Gastroesophageal sphincter (tissue), 4 donors: Measurements from ENCODE around the gene THBS4. TPM values are rescaled to one million over a fixed set of nuclear protein-coding genes. Genes with fewer than 3 reads are reported as not detected.

Experiments
- ATAC-seq: fragments of 150-250 bp; one replicate; pipeline ENCODE4 v1.9.1; 2016; ENCODE audit warnings: mild to moderate bottlenecking, moderate library complexity
- H3K27ac ChIP-seq, 4 donors: fragments of 200-600 bp; sonication (generic) in 3 of 4; 1 replicate in 3 of 4; 2 replicates in 1 of 4; pipeline ENCODE4 v1.5.1; 2016 to 2019
- H3K27me3 ChIP-seq: fragments of 200-600 bp; sonication (generic); one replicate; pipeline ENCODE4 v1.5.1; 2019
- H3K36me3 ChIP-seq, 2 donors: fragments of 200-600 bp; sonication (generic); one replicate each; pipeline ENCODE4 v1.5.1; 2019; ENCODE audit warnings: control low read depth in 1 of 2
- H3K4me1 ChIP-seq, 3 donors: fragments of 200-600 bp; sonication (generic); 1 replicate in 2 of 3; 2 replicates in 1 of 3; pipeline ENCODE4 v1.5.1; 2016 to 2019; ENCODE audit warnings: control low read depth in 2 of 3
- H3K4me3 ChIP-seq, 2 donors: fragments of 200-600 bp; sonication (generic); one replicate each; pipeline ENCODE4 v1.5.1; 2019; ENCODE audit warnings: mild to moderate bottlenecking in 1 of 2, moderate library complexity in 1 of 2
- H3K9me3 ChIP-seq, 3 donors: fragments of 200-600 bp; sonication (generic); one replicate each; pipeline ENCODE4 v1.5.1; 2017 to 2019; ENCODE audit warnings: control low read depth in 2 of 3
- CTCF ChIP-seq, 4 experiments: fragments of 200-600 bp in 2 of 4; fragments of 450-650 bp in 2 of 4; sonication (generic) in 1 of 4; IDR thresholded peaks; one replicate each; pipeline ENCODE4 v1.5.1; 2017 to 2019; ENCODE audit warnings: antibody characterized with exemption in 4 of 4, mild to moderate bottlenecking in 2 of 4, moderate library complexity in 2 of 4
- EP300 ChIP-seq: sonication (generic); formaldehyde crosslinking; IDR thresholded peaks from one replicate; pipeline ENCODE4 v1.6.1; 2017; ENCODE audit warnings: antibody characterized with exemption, mild to moderate bottlenecking
- POLR2A ChIP-seq, 2 donors: fragments of 450-650 bp; IDR thresholded peaks; one replicate each; pipeline ENCODE4 v1.6.1; 2017; ENCODE audit warnings: antibody characterized with exemption in 2 of 2, mild to moderate bottlenecking in 2 of 2, moderate library complexity in 1 of 2
- POLR2AphosphoS5 ChIP-seq: sonication (generic); formaldehyde crosslinking; IDR thresholded peaks from one replicate; pipeline ENCODE4 v1.6.1; 2017; ENCODE audit warnings: antibody characterized with exemption
- WGBS, 2 donors: methylation state at CpG; one replicate each; pipeline ENCODE4 v1.1.5; 2018; ENCODE audit warnings: low coverage in 1 of 2; 5-methylcytosine and 5-hydroxymethylcytosine counted together
- total RNA-seq, 4 donors: library from RNA; depleted of rRNA; stranded (reverse); fragments of >200 nt; gene quantifications; one replicate each; pipeline ENCODE4 v1.1.0, GENCODE V29; 2016

THBS4 gene
- total RNA-seq, 4 donors from 2014 or later = 18.6 to 82.8 (median 29.2) TPM

GRCh38 chr5:80041527-80041926 lies 6.4 kb downstream of the THBS4 start:
- ATAC-seq = no peak
- Histone ChIP-seq H3K27ac (no peak overlapping the region), H3K9me3 (no peaks in the 10 kb centered on the region), H3K4me3 (no peak overlapping the region), H3K27me3 (peaks cover 9% of the 10 kb centered on the region), H3K4me1 (no peaks in the 10 kb centered on the region), H3K36me3 (no peaks in the 10 kb centered on the region)
- no peak for TF ChIP-seq POLR2A (IDR thresholded peaks at IDR 0.05)
- no peak for TF ChIP-seq POLR2AphosphoS5
- whole genome bisulfite sequencing, 2 donors = 46 to 60% methylated on average over 3 to 4 of the region's 4 CpGs

GRCh38 chr5:80042330-80042729 lies 7.2 kb downstream of the THBS4 start:
- Histone ChIP-seq H3K9me3 (no peaks in the 10 kb centered on the region), H3K4me3 (no peak overlapping the region), H3K4me1 (no peaks in the 10 kb centered on the region), H3K27me3 (peaks cover 3% of the 10 kb centered on the region), H3K27ac (no peak overlapping the region), H3K36me3 (no peaks in the 10 kb centered on the region)
- ATAC-seq = no peak
- 43 to 59% methylated on average over 2 to 3 of the region's 3 CpGs for WGBS, 2 donors
- TF ChIP-seq EP300 = no peak
- TF ChIP-seq POLR2A (IDR thresholded peaks at IDR 0.05) = no peak
- TF ChIP-seq POLR2AphosphoS5 = no peak
- no peak for TF ChIP-seq CTCF (IDR thresholded peaks at IDR 0.05)

- Histone ChIP-seq H3K27ac (no peak overlapping the region), H3K27me3 (peaks cover 3% of the 10 kb centered on the region), H3K4me1 (no peaks in the 10 kb centered on the region), H3K9me3 (no peaks in the 10 kb centered on the region), H3K36me3 (no peaks in the 10 kb centered on the region), H3K4me3 (no peak overlapping the region)
- TF ChIP-seq POLR2AphosphoS5 = no peak
- TF ChIP-seq CTCF (IDR thresholded peaks at IDR 0.05) = no peak
- no peak for TF ChIP-seq EP300
- no peak for TF ChIP-seq POLR2A (IDR thresholded peaks at IDR 0.05)
- WGBS, 2 donors = 83 to 88% methylated on average over 1 to 3 of the region's 4 CpGs
- ATAC-seq = no peak
Measured at GRCh38 chr5:80043187-80043586, 8.0 kb downstream of the THBS4 start.

GRCh38 chr5:80048084-80048780 lies 13.1 kb downstream of the THBS4 start:
- TF ChIP-seq POLR2AphosphoS5 (no peak), EP300 (no peak), POLR2A (IDR thresholded peaks at IDR 0.05) (no peak), CTCF (IDR thresholded peaks at IDR 0.05) (no peak)
- Histone ChIP-seq H3K9me3 (no peaks in the 10 kb centered on the region), H3K4me1 (no peaks in the 10 kb centered on the region), H3K4me3 (no peak overlapping the region), H3K36me3 (no peaks in the 10 kb centered on the region), H3K27ac (no peak overlapping the region), H3K27me3 (peaks cover 9% of the 10 kb centered on the region)
- no peak for ATAC-seq

GRCh38 chr5:80052464-80052863 lies 17.3 kb downstream of the THBS4 start:
- H3K27ac ChIP-seq = no peak overlapping the region
- peaks cover 6% of the 10 kb centered on the region for H3K27me3 ChIP-seq
- H3K9me3 ChIP-seq = no peaks in the 10 kb centered on the region
- no peak overlapping the region for H3K4me3 ChIP-seq
- H3K36me3 ChIP-seq = no peaks in the 10 kb centered on the region
- ATAC-seq = no peak
- TF ChIP-seq POLR2A (IDR thresholded peaks at IDR 0.05) (no peak), EP300 (no peak), CTCF (IDR thresholded peaks at IDR 0.05) (no peak), POLR2AphosphoS5 (no peak)
- no peaks in the 10 kb centered on the region for H3K4me1 ChIP-seq
- WGBS, 2 donors = 82 to 93% methylated on average over 7 to 8 of the region's 8 CpGs
